Activated T-helper 1 cell treated with anti-CD3 and anti-CD28 coated beads, Interleukin-12 subunit alpha, Interleukin-12 subunit beta, Interleukin-2, Interleukin-4 antibody, amounts not matched to agents 30 ng/mL and 10 ng/mL and 1 ng/mL, durations not matched to agents 14 hours and 24 hours and 36 hours (primary cell): ENCODE results near the gene ECI2. TPM values are rescaled to one million over a fixed set of nuclear protein-coding genes. Genes with fewer than 3 reads are reported as not detected.
"Not testable (repeated sequence)": the region's sequence is repeated elsewhere in the genome, so short reads cannot be mapped to it uniquely, and the experiment has no call there.

Experiments used
- DNase-seq: peaks from one replicate; pipeline ENCODE4 v3.0.0; 2021; ENCODE audit warnings: low spot score
- H3K27ac Mint-ChIP-seq: one replicate; pipeline ENCODE4 v1.8.0; 2021; ENCODE audit warnings: mild to moderate bottlenecking, mixed read lengths
- H3K27me3 Mint-ChIP-seq: one replicate; pipeline ENCODE4 v1.8.0; 2022; ENCODE audit warnings: mild to moderate bottlenecking, moderate library complexity, mixed read lengths; ENCODE audit not compliant: insufficient read depth
- H3K36me3 Mint-ChIP-seq: one replicate; pipeline ENCODE4 v1.8.0; 2021; ENCODE audit warnings: low read depth, mixed read lengths
- H3K4me1 Mint-ChIP-seq: one replicate; pipeline ENCODE4 v1.8.0; 2021; ENCODE audit warnings: low read depth, mixed read lengths
- H3K4me3 Mint-ChIP-seq: one replicate; pipeline ENCODE4 v1.8.0; 2021; ENCODE audit warnings: mild to moderate bottlenecking, moderate library complexity, mixed read lengths
- H3K9me3 Mint-ChIP-seq: one replicate; pipeline ENCODE4 v1.8.0; 2021; ENCODE audit warnings: mixed read lengths
- intact Hi-C: fragments of 100-400 bp; cut with micrococcal nuclease; formaldehyde crosslinking; loops from one replicate; pipeline ENCODE4 v1.15.1; 2024
- total RNA-seq: library from RNA; stranded (reverse); gene quantifications from 2 replicates; pipeline ENCODE4 v1.2.3, GENCODE V29; 2022

ECI2 gene
- total RNA-seq, 1 donor from 2014 or later, result 13.4 TPM

- H3K27ac Mint-ChIP-seq, H3K4me1 Mint-ChIP-seq, DNase-seq, intact Hi-C loops, H3K9me3 Mint-ChIP-seq, H3K36me3 Mint-ChIP-seq, H3K4me3 Mint-ChIP-seq: not testable (repeated sequence)
- peaks cover 41% of the 10 kb centered on the region for H3K27me3 Mint-ChIP-seq
Observed at GRCh38 chr6:4109363-4109815, 26.0 kb downstream of the ECI2 start.

GRCh38 chr6:4108561-4109093, 26.7 kb downstream of the ECI2 start:
- DNase-seq, result no peak
- H3K36me3 Mint-ChIP-seq, result no peaks in the 10 kb centered on the region
- no peaks in the 10 kb centered on the region for H3K4me1 Mint-ChIP-seq
- H3K27me3 Mint-ChIP-seq, result peaks cover 41% of the 10 kb centered on the region
- intact Hi-C loops, result no loop called here
- H3K9me3 Mint-ChIP-seq, result peaks cover 4% of the 10 kb centered on the region
- no peak overlapping the region for H3K27ac Mint-ChIP-seq
- H3K4me3 Mint-ChIP-seq, result no peak overlapping the region

DNA sequence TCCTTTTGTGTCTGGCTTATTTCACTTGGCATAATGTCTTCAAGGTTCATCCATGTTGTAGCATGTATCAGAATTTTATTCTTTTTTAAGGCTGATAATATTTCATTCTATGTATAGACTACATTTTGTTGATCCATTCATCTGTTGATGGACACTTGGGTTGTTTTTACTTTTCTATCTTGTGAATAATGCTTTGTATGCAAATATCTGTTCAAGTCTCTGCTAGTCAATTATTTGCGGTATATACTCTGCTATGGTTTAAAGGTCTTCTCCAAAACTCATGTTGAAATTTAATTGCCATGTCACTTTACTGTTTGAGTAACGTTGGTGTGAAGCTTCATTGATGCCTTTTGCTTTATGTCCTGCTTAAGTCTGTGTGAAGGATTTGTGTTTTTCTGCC, 27.5 kb downstream of the ECI2 start:
- intact Hi-C loops, result no loop called here
- peaks cover 41% of the 10 kb centered on the region for H3K27me3 Mint-ChIP-seq
- peaks cover 3% of the 10 kb centered on the region for H3K9me3 Mint-ChIP-seq
- no peak overlapping the region for H3K27ac Mint-ChIP-seq
- H3K4me3 Mint-ChIP-seq, result no peak overlapping the region
- H3K4me1 Mint-ChIP-seq, result no peaks in the 10 kb centered on the region
- no peak for DNase-seq
- no peaks in the 10 kb centered on the region for H3K36me3 Mint-ChIP-seq

DNA sequence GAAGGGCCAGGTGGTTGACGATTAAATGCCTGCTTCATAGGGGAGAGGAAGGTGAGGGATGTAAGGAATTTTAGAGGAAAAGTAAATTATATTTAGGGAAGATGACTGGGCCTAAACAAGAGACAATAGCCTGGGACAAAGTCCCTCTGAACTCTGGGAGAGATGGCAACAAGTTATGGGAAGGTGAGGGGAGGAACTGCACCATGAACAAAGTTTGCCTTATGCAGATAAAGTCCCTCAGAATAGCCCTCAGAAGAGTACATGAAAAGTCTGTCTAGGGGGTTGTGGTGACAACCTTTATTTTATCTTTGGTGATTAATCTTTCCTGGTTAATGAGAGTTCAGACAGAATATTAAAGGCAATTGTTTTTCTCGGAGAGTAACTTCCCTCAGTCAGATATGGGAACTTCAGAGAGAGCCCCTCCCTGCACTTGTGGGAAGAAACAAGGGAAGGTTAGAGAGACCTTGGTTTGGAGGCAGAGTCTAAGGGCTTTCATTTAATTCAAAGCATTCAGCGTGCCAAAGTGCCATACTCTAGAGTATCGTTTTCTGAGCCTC, 29.3 kb downstream of the ECI2 start:
- Mint-ChIP-seq H3K4me1 (no peaks in the 10 kb centered on the region), H3K27me3 (peaks cover 28% of the 10 kb centered on the region), H3K36me3 (no peaks in the 10 kb centered on the region), H3K9me3 (no peaks in the 10 kb centered on the region), H3K4me3 (no peak overlapping the region), H3K27ac (no peak overlapping the region)
- intact Hi-C loops, result no loop called here
- no peak for DNase-seq

DNA sequence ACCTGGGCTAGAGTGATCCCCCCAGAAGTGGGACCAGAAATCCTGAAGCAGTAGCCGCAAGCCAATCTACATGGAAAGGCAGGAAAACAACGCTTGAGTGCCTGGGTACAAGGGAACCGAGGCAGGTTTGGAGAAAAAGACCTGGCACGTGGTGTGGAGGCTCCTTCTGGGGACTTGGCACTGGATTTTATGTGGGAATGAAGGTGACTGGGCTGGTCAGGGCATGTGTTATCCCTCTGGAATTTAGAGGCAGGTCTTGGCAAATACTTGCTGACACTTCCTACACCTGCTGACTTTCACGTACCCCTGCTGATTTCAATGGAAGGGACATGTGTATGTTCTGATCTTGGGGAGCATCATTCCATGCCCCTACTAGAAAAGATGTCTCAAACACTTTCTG, 31.4 kb downstream of the ECI2 start:
- H3K9me3 Mint-ChIP-seq, result no peaks in the 10 kb centered on the region
- H3K4me3 Mint-ChIP-seq, result no peak overlapping the region
- DNase-seq, result no peak
- H3K27ac Mint-ChIP-seq, result no peak overlapping the region
- intact Hi-C loops, result no loop called here
- H3K36me3 Mint-ChIP-seq, result no peaks in the 10 kb centered on the region
- H3K4me1 Mint-ChIP-seq, result no peaks in the 10 kb centered on the region
- H3K27me3 Mint-ChIP-seq, result peaks cover 26% of the 10 kb centered on the region

DNA sequence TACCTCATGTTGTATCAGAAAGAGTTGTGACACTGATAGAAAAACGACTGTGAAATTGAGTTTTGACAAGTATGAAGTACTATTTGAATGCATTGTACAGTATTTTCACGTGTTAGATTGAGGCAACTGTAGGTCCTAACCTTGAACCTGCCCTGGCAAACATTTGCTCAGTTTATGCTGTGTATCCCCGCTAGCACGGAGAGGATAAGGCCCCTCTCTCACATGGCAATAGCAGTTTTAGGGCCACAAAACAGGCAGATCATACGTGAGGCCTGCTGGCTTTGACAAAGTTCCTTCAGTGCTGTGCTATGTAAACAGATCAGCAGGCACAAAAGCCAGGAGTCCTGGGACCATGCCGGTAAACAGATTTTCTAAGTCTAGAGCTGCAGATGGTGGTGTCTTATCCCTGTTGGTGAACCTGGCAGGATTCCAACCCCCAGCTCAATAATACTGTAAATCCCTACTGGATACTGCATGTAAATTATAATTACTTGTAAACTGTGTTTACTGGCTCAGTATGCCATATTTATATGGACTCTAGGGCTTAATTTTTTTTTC, 32.6 kb downstream of the ECI2 start:
- intact Hi-C loops, result no loop called here
- no peak for DNase-seq
- no peaks in the 10 kb centered on the region for H3K9me3 Mint-ChIP-seq

GRCh38 chr6:4101298-4101697, 34.1 kb downstream of the ECI2 start:
- peaks cover 14% of the 10 kb centered on the region for H3K27me3 Mint-ChIP-seq
- no peaks in the 10 kb centered on the region for H3K4me1 Mint-ChIP-seq
- intact Hi-C loops, result no loop called here
- H3K36me3 Mint-ChIP-seq, result no peaks in the 10 kb centered on the region
- H3K4me3 Mint-ChIP-seq, result no peak overlapping the region
- no peak overlapping the region for H3K27ac Mint-ChIP-seq
- H3K9me3 Mint-ChIP-seq, result no peaks in the 10 kb centered on the region
- no peak for DNase-seq

More for the DNA sequence above, 32.6 kb downstream of the ECI2 start:
- H3K36me3 Mint-ChIP-seq, result no peaks in the 10 kb centered on the region
- H3K4me3 Mint-ChIP-seq, result no peak overlapping the region
- no peak overlapping the region for H3K27ac Mint-ChIP-seq
- H3K27me3 Mint-ChIP-seq, result peaks cover 22% of the 10 kb centered on the region
- no peaks in the 10 kb centered on the region for H3K4me1 Mint-ChIP-seq

GRCh38 chr6:4100655-4101054, 34.7 kb downstream of the ECI2 start:
- Mint-ChIP-seq H3K4me3 (no peak overlapping the region), H3K9me3 (no peaks in the 10 kb centered on the region), H3K4me1 (no peaks in the 10 kb centered on the region), H3K36me3 (no peaks in the 10 kb centered on the region), H3K27me3 (peaks cover 12% of the 10 kb centered on the region), H3K27ac (no peak overlapping the region)
- no peak for DNase-seq
- intact Hi-C loops, result no loop called here

DNA sequence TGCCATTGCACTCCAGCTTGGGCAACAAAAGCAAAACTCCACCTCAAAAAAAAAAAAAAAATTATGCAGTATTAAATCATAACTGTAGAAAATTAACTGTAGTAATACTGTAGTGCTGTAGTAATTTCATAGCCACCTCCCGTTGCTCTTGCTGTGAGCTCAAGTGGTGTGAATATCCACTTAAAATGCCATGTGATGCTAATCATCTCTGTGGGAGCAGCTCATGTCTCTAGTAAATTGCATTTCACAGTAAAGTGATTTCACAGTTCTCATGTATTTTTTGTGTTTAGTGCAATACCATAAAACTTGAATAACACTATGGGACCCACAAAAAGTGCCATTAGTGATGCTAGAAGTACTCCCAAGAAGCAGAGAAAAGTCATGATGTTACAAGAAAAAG, 42.1 kb downstream of the ECI2 start:
- intact Hi-C loops, result no loop called here
- H3K27ac Mint-ChIP-seq, result no peak overlapping the region
- no peaks in the 10 kb centered on the region for H3K36me3 Mint-ChIP-seq
- no peaks in the 10 kb centered on the region for H3K9me3 Mint-ChIP-seq
- no peak for DNase-seq
- H3K4me1 Mint-ChIP-seq, result no peaks in the 10 kb centered on the region
- no peak overlapping the region for H3K4me3 Mint-ChIP-seq
- peaks cover 8% of the 10 kb centered on the region for H3K27me3 Mint-ChIP-seq

- H3K4me3 Mint-ChIP-seq, result no peak overlapping the region
- no peak for DNase-seq
- intact Hi-C loops, result no loop called here
- H3K36me3 Mint-ChIP-seq, result no peaks in the 10 kb centered on the region
- H3K4me1 Mint-ChIP-seq, result no peaks in the 10 kb centered on the region
- no peak overlapping the region for H3K27ac Mint-ChIP-seq
- H3K9me3 Mint-ChIP-seq, result no peaks in the 10 kb centered on the region
- H3K27me3 Mint-ChIP-seq, result peaks cover 8% of the 10 kb centered on the region
Observed at GRCh38 chr6:4091941-4092340, 43.4 kb downstream of the ECI2 start.

DNA sequence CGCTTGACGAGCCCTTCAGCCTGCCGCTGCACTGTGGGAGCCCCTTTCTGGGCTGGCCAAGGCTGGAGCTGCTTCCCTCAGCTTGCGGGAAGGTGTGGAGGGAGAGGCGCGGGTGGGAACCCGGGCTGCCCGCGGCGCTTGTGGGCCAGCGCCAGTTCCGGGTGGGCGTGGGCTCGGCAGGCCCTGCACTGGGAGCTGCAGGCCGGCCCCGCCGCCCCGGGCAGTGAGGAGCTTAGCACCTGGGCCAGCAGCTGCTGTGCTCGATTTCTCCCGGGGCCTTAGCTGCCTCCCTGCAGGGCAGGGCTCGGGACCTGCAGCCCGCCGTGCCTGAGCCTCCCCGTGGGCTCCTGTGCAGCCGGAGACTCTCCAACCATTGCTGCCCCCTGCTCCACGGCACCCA, 45.3 kb downstream of the ECI2 start:
- intact Hi-C loops, result not testable (repeated sequence)

GRCh38 chr6:4088704-4089103, 46.7 kb downstream of the ECI2 start:
- H3K27ac Mint-ChIP-seq, result no peak overlapping the region
- intact Hi-C loops, result no loop called here
- H3K9me3 Mint-ChIP-seq, result no peaks in the 10 kb centered on the region

More for the DNA sequence above, 45.3 kb downstream of the ECI2 start:
- not testable (repeated sequence) for DNase-seq, H3K9me3 Mint-ChIP-seq, H3K27ac Mint-ChIP-seq, H3K4me1 Mint-ChIP-seq, H3K36me3 Mint-ChIP-seq, H3K27me3 Mint-ChIP-seq, H3K4me3 Mint-ChIP-seq

GRCh38 chr6:4085332-4085700, 50.1 kb downstream of the ECI2 start:
- Mint-ChIP-seq H3K4me1 (no peaks in the 10 kb centered on the region), H3K9me3 (no peaks in the 10 kb centered on the region), H3K27me3 (peaks cover 7% of the 10 kb centered on the region), H3K4me3 (no peak overlapping the region), H3K27ac (no peak overlapping the region), H3K36me3 (no peaks in the 10 kb centered on the region)
- DNase-seq, result no peak
- intact Hi-C loops, result no loop called here

More at GRCh38 chr6:4088704-4089103, 46.7 kb downstream of the ECI2 start:
- no peaks in the 10 kb centered on the region for H3K4me1 Mint-ChIP-seq
- H3K4me3 Mint-ChIP-seq, result no peak overlapping the region
- H3K36me3 Mint-ChIP-seq, result no peaks in the 10 kb centered on the region
- no peak for DNase-seq
- H3K27me3 Mint-ChIP-seq, result peaks cover 3% of the 10 kb centered on the region
